ENCODE results near the gene KCNN3. TPM values are rescaled to one million over a fixed set of nuclear protein-coding genes. Genes with fewer than 3 reads are reported as not detected.

Gene KCNN3
- total and polyA plus RNA-seq, 2 of the 13 experiments (the other 11 are each of a cell fraction or from before 2014, with no cell fraction given), result not detected

DNA sequence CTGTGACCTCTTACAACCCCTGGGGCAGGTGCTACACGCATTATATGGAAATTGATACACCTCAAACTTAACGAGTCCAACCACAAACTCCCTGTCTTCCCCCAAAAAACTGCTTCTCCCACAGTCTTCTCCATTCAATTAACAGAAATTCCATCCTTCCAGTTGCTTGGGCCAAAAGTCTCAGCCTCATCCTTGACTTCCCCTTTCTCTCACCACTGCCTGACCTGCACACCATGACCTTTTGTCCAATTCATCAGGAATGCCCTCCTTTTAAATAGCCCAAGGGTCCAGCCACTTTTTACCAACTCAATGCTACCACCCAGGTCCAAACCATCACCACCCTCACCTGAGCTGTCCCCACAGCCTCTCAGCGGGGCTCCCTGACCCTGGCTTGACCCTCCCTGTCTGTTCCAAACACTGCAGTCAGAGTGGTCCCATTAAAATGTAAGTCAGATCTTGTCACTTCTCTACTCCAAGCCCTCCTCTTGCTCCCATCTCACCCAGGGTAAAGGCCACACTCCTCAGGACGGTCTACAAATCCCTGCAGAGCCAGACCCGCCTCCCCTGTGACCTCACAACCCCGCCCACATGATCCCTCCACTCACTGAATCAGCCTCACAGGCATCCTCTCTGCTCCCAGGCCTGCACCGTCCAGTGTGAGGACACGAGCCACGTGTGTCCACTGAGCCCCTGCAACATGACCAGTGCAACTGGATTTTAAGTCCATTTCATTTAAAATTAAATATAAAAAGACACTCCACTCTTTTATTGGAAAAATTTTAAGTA lies 18.5 kb downstream of the KCNN3 start:
- Histone ChIP-seq H3K4me1 (ENCODE audit: insufficient read depth, low read length) (no peaks in the 10 kb centered on the region), H3K4me2 (ENCODE audit: low read depth, low read length) (no peak overlapping the region), H3K79me2 (ENCODE audit: insufficient read depth, low read length) (no peaks in the 10 kb centered on the region), H4K20me1 (ENCODE audit: insufficient read depth, low read length) (no peaks in the 10 kb centered on the region), H3K36me3 (replicated peaks in 1 of 2; ENCODE audit: control insufficient read depth in 1 of 2, insufficient read depth in 2 of 2, low read length in 2 of 2) (no peaks in the 10 kb centered on the region), H2AFZ (ENCODE audit: low read length) (no peak overlapping the region), H3K9ac (ENCODE audit: insufficient read depth, low read depth, low read length) (no peak overlapping the region), H3K27me3 (ENCODE audit: control insufficient read depth in 1 of 2, insufficient read depth in 2 of 2, low read length in 2 of 2) (peaks cover 2 to 27% of the 10 kb centered on the region in 2 experiments; a peak in 4 of 5 replicates), H3K9me3 (ENCODE audit: low read length) (no peaks in the 10 kb centered on the region), H3K4me3 (replicated peaks in 1 of 3; ENCODE audit: insufficient read depth in 1 of 3, low read depth in 2 of 3, low read length in 3 of 3) (no peak overlapping the region), H3K27ac (ENCODE audit: extremely low read length, insufficient read depth, low read length) (no peak overlapping the region)
- no peak for FAIRE-seq
- TF ChIP-seq RBM22 (optimal IDR thresholded peaks at IDR 0.05; ENCODE audit: low read length) (no peak), ZNF564 (CRISPR knock-in tag; IDR thresholded peaks at IDR 0.05) (no peak), ZNF782 (CRISPR knock-in tag; IDR thresholded peaks at IDR 0.05; ENCODE audit: borderline replicate concordance) (no peak), IKZF5 (CRISPR knock-in tag; IDR thresholded peaks at IDR 0.05) (no peak), SRSF1 (optimal IDR thresholded peaks at IDR 0.05; ENCODE audit: low read depth, low read length) (no peak)
- TF ChIP-seq, protein P1, sequence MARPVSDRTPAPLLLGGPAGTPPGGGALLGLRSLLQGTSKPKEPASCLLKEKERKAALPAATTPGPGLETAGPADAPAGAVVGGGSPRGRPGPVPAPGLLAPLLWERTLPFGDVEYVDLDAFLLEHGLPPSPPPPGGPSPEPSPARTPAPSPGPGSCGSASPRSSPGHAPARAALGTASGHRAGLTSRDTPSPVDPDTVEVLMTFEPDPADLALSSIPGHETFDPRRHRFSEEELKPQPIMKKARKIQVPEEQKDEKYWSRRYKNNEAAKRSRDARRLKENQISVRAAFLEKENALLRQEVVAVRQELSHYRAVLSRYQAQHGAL (CRISPR knock-in tag; IDR thresholded peaks at IDR 0.05; ENCODE audit: not compliant biosample characterization), result no peak
- DNase-seq (ENCODE audit: low spot score), result no peak
- no TSS peak for BruUV-seq (replicated peaks)
- WGBS (ENCODE audit: low lambda C conversion rate), result 6% methylated on average over 9 of the region's 9 CpGs
- ATAC-seq, result peak; percentile 50; the same call in 2 of the 3 replicates
- ChIA-PET CTCF (ENCODE audit: low intra/inter-chr PET ratio, low total read pairs) (no interaction called here), POLR2A (no interaction called here)
- in situ Hi-C loops (cut with HindIII; ENCODE audit: extremely low pct_ligation_motif_present, low pct_unique_long_range_greater_than_20kb), result no loop called here
- intact Hi-C loops (cut with micrococcal nuclease; ENCODE audit: unreplicated experiment), result no loop called here

Measured in HepG2 (cell line).